SU-DHL-6 (cell line): ENCODE measurements around the gene NCKAP5.

Experiments used
- H2AFZ ChIP-seq: fragments of 200-600 bp; sonication (generic); 2 replicates; pipeline ENCODE4 v1.6.1; 2014; ENCODE audit warnings: low read depth, mild to moderate bottlenecking, moderate library complexity, mixed read lengths, antibody characterized with exemption, low read length; ENCODE audit not compliant: severe bottlenecking
- H3F3A ChIP-seq: fragments of 200-600 bp; shearing (Covaris generic); 2 replicates; pipeline ENCODE4 v1.6.0; 2016; ENCODE audit warnings: antibody characterized with exemption, mild to moderate bottlenecking; ENCODE audit not compliant: insufficient read depth
- H3K27ac ChIP-seq: fragments of 200-600 bp; sonication (generic); 2 replicates; pipeline ENCODE4 v1.5.1; 2016; ENCODE audit warnings: low read depth, mild to moderate bottlenecking, low read length, moderate library complexity, mixed read lengths
- H3K27me3 ChIP-seq: fragments of 200-600 bp; sonication (generic), shearing (Covaris generic); 2 replicates; pipeline ENCODE4 v1.6.0; 2014; ENCODE audit warnings: mild to moderate bottlenecking, low read length
- H3K36me3 ChIP-seq: fragments of 200-600 bp; sonication (generic); 2 replicates; pipeline ENCODE4 v1.6.1; 2014; ENCODE audit warnings: mild to moderate bottlenecking, low read length, mixed read lengths
- H3K4me2 ChIP-seq: fragments of 300-600, 200-600 bp; shearing (Covaris generic), sonication (generic); 2 replicates; pipeline ENCODE4 v1.6.0; 2014; ENCODE audit warnings: low read length, low read depth, mild to moderate bottlenecking; ENCODE audit not compliant: poor library complexity, severe bottlenecking
- H3K4me3 ChIP-seq: fragments of 200-600 bp; sonication (generic); 2 replicates; pipeline ENCODE4 v1.5.1; 2014; ENCODE audit warnings: antibody characterized with exemption, low read length, mild to moderate bottlenecking, mixed read lengths; ENCODE audit not compliant: insufficient read depth, poor library complexity, severe bottlenecking
- H3K79me2 ChIP-seq: fragments of 200-600 bp; sonication (generic); 2 replicates; pipeline ENCODE4 v1.6.1; 2014; ENCODE audit warnings: mild to moderate bottlenecking, low read length, moderate library complexity; ENCODE audit not compliant: insufficient read depth
- H3K9ac ChIP-seq: fragments of 200-600 bp; sonication (generic); 2 replicates; pipeline ENCODE4 v1.7.0; 2014; ENCODE audit warnings: mild to moderate bottlenecking, low read length
- H3K9me2 ChIP-seq: fragments of 200-600 bp; sonication (generic); replicated peaks from 2 replicates; pipeline ENCODE4 v1.6.1; 2014; ENCODE audit warnings: low read length; ENCODE audit not compliant: insufficient read depth
- H3K9me3 ChIP-seq: fragments of 200-600 bp; sonication (generic); 2 replicates; pipeline ENCODE4 v1.6.1; 2014; ENCODE audit warnings: low read length, mixed read lengths; ENCODE audit not compliant: insufficient read depth
- H4K20me1 ChIP-seq: fragments of 200-600 bp; sonication (generic); 2 replicates; pipeline ENCODE4 v1.6.1; 2014; ENCODE audit warnings: low read depth, mild to moderate bottlenecking, antibody characterized with exemption, low read length, moderate library complexity, mixed read lengths
- EZH2phosphoT487 ChIP-seq: fragments of 200-600 bp; sonication (generic), shearing (Covaris generic); conservative IDR thresholded peaks from 2 replicates; pipeline ENCODE4 v1.6.1; 2018; ENCODE audit warnings: mild to moderate bottlenecking, antibody characterized with exemption, low read length, moderate library complexity, mixed read lengths
- TF ChIP-seq, protein P1 (sequence below): fragments of 200-600 bp; sonication (generic); IDR thresholded peaks from one replicate; pipeline ENCODE4 v1.5.1; 2017; ENCODE audit warnings: antibody characterized with exemption, mild to moderate bottlenecking, low read length, moderate library complexity; ENCODE audit not compliant: insufficient read depth, poor library complexity, severe bottlenecking

Gene NCKAP5

DNA sequence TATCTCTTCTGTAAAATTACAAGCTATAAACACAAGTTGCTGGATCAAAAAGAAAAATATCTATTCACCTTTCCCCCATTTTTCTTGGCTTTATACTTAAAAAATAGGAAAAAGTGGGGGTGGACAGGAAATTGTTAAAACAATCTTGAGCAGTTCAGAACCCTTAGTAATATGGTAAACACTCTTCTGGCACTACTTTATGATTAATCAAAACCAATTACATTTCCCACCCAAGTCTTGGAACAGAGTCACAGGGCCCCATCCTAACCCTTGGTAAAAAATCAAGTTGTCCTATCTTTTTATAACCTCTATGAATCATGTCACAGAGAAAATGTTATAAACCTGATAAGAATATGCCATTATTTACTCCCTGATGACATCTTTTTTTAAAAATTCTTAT is 570.0 kb downstream of the NCKAP5 start:
- H3K9me3 ChIP-seq = no peaks in the 10 kb centered on the region
- no peaks in the 10 kb centered on the region for H4K20me1 ChIP-seq
- TF ChIP-seq EZH2phosphoT487 = no peak
- TF ChIP-seq, protein P1, sequence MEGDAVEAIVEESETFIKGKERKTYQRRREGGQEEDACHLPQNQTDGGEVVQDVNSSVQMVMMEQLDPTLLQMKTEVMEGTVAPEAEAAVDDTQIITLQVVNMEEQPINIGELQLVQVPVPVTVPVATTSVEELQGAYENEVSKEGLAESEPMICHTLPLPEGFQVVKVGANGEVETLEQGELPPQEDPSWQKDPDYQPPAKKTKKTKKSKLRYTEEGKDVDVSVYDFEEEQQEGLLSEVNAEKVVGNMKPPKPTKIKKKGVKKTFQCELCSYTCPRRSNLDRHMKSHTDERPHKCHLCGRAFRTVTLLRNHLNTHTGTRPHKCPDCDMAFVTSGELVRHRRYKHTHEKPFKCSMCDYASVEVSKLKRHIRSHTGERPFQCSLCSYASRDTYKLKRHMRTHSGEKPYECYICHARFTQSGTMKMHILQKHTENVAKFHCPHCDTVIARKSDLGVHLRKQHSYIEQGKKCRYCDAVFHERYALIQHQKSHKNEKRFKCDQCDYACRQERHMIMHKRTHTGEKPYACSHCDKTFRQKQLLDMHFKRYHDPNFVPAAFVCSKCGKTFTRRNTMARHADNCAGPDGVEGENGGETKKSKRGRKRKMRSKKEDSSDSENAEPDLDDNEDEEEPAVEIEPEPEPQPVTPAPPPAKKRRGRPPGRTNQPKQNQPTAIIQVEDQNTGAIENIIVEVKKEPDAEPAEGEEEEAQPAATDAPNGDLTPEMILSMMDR = no peak
- H3K9ac ChIP-seq = no peak overlapping the region
- H3K27ac ChIP-seq = no peak overlapping the region
- no peak overlapping the region for H2AFZ ChIP-seq
- H3K36me3 ChIP-seq = no peaks in the 10 kb centered on the region
- H3F3A ChIP-seq = no peaks in the 10 kb centered on the region
- no peak overlapping the region for H3K4me2 ChIP-seq
- H3K9me2 ChIP-seq = no peaks in the 10 kb centered on the region
- no peak overlapping the region for H3K4me3 ChIP-seq
- no peaks in the 10 kb centered on the region for H3K27me3 ChIP-seq
- H3K79me2 ChIP-seq = no peaks in the 10 kb centered on the region

- no peak overlapping the region for H3K4me3 ChIP-seq
- no peak overlapping the region for H3K4me2 ChIP-seq
- no peak overlapping the region for H3K9ac ChIP-seq
- H2AFZ ChIP-seq = no peak overlapping the region
- no peaks in the 10 kb centered on the region for H4K20me1 ChIP-seq
- H3K36me3 ChIP-seq = no peaks in the 10 kb centered on the region
- no peak overlapping the region for H3K27ac ChIP-seq
- H3K27me3 ChIP-seq = no peaks in the 10 kb centered on the region
- TF ChIP-seq EZH2phosphoT487 = no peak
- TF ChIP-seq, protein P1 = no peak
- no peaks in the 10 kb centered on the region for H3K79me2 ChIP-seq
- H3K9me2 ChIP-seq = no peaks in the 10 kb centered on the region
- H3K9me3 ChIP-seq = no peaks in the 10 kb centered on the region
- no peaks in the 10 kb centered on the region for H3F3A ChIP-seq
Measured at GRCh38 chr2:132991471-132992045, 576.7 kb downstream of the NCKAP5 start.

DNA sequence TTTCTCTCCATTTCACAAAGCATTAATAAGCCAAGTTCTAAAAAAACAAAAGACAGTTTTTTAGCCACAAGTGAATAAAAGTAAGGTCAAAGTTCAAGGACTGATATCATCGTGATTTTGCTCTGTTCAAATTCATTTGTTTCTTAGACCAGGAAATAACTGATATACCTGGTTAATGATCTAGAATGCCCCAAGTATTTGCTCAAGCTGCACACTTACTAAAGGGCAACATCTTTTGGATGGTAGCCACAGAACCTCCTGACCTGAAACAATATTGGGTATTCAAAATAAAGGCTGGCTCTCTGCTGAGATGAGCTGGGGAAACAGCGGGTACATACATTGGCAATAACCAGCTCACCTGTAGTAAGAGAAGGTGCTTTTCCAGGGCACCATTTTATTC is 583.5 kb downstream of the NCKAP5 start:
- Histone ChIP-seq H3K36me3 (no peaks in the 10 kb centered on the region), H3K79me2 (no peaks in the 10 kb centered on the region), H3F3A (no peaks in the 10 kb centered on the region), H3K9ac (no peak overlapping the region), H2AFZ (no peak overlapping the region), H3K4me3 (no peak overlapping the region), H3K9me3 (no peaks in the 10 kb centered on the region), H4K20me1 (no peaks in the 10 kb centered on the region), H3K27me3 (no peaks in the 10 kb centered on the region), H3K9me2 (no peaks in the 10 kb centered on the region), H3K27ac (no peak overlapping the region), H3K4me2 (no peak overlapping the region)
- TF ChIP-seq, protein P1 = no peak
- no peak for TF ChIP-seq EZH2phosphoT487
